ENCODE data around the gene SH2D3C.

SH2D3C gene

GRCh38 chr9:127805620-127806019, 27.2 kb upstream of the SH2D3C start:
- H3K27me3 ChIP-seq (ENCODE audit: insufficient read depth, low read length), result no peaks in the 10 kb centered on the region
- peaks cover 41% of the 10 kb centered on the region for H3K36me3 ChIP-seq (ENCODE audit: insufficient read depth, low read length)
- H3K9ac ChIP-seq (ENCODE audit: low read depth, low read length), result no peak overlapping the region
- H3K4me1 ChIP-seq (ENCODE audit: insufficient read depth, low read length), result peaks cover 8% of the 10 kb centered on the region; the same call in 1 of the 2 replicates
- H3K27ac ChIP-seq (ENCODE audit: low read depth, low read length), result no peak overlapping the region
- 75% methylated on average over 8 of the region's 8 CpGs for WGBS
- H3K9me3 ChIP-seq (ENCODE audit: insufficient read depth, low read depth, low read length), result no peaks in the 10 kb centered on the region
- H3K4me3 ChIP-seq (ENCODE audit: low read length), result no peak overlapping the region

- H3K36me3 ChIP-seq (ENCODE audit: insufficient read depth, low read length), result peaks cover 33% of the 10 kb centered on the region
- peaks cover 5% of the 10 kb centered on the region; the same call in 1 of the 2 replicates for H3K4me1 ChIP-seq (ENCODE audit: insufficient read depth, low read length)
- H3K27ac ChIP-seq (ENCODE audit: low read depth, low read length), result peak overlapping the region; percentile 93
- no peaks in the 10 kb centered on the region for H3K27me3 ChIP-seq (ENCODE audit: insufficient read depth, low read length)
- H3K4me3 ChIP-seq (ENCODE audit: low read length), result peak overlapping the region; percentile 92
- peak overlapping the region; percentile 96 for H3K9ac ChIP-seq (ENCODE audit: low read depth, low read length)
- H3K9me3 ChIP-seq (ENCODE audit: insufficient read depth, low read depth, low read length), result no peaks in the 10 kb centered on the region
- WGBS, result 60% methylated on average over 18 of the region's 18 CpGs
These were observed 25.3 kb upstream of the SH2D3C start for GRCh38 chr9:127803507-127804352.

- peaks cover 24% of the 10 kb centered on the region for H3K36me3 ChIP-seq (ENCODE audit: insufficient read depth, low read length)
- H3K27ac ChIP-seq (ENCODE audit: low read depth, low read length), result peak within 1 kb of the TSS; percentile 93
- H3K4me3 ChIP-seq (ENCODE audit: low read length), result peak within 1 kb of the TSS; percentile 92
- peak within 1 kb of the TSS; percentile 96 for H3K9ac ChIP-seq (ENCODE audit: low read depth, low read length)
- H3K27me3 ChIP-seq (ENCODE audit: insufficient read depth, low read length), result no peaks in the 10 kb centered on the region
- H3K4me1 ChIP-seq (ENCODE audit: insufficient read depth, low read length), result peaks cover 5% of the 10 kb centered on the region; the same call in 1 of the 2 replicates
- no peaks in the 10 kb centered on the region for H3K9me3 ChIP-seq (ENCODE audit: insufficient read depth, low read depth, low read length)
- WGBS, result under 1% methylated on average over 74 of the region's 83 CpGs
These were observed 24.3 kb upstream of the SH2D3C start, which contains the start of gene FPGS for GRCh38 chr9:127802576-127803443. FPGS (plus strand) TSS chr9:127802882; CDS start chr9:127802925, 43 bp downstream.

- Histone ChIP-seq H3K9me3 (ENCODE audit: insufficient read depth, low read depth, low read length) (no peaks in the 10 kb centered on the region), H3K4me1 (ENCODE audit: insufficient read depth, low read length) (peaks cover 5% of the 10 kb centered on the region; the same call in 1 of the 2 replicates), H3K9ac (ENCODE audit: low read depth, low read length) (peak overlapping the region; percentile 72), H3K27me3 (ENCODE audit: insufficient read depth, low read length) (no peaks in the 10 kb centered on the region), H3K36me3 (ENCODE audit: insufficient read depth, low read length) (peaks cover 17% of the 10 kb centered on the region; the same call in 1 of the 2 replicates), H3K4me3 (ENCODE audit: low read length) (peak overlapping the region; percentile 92), H3K27ac (ENCODE audit: low read depth, low read length) (peak overlapping the region; percentile 16; the same call in 1 of the 2 replicates)
- 33% methylated on average over 8 of the region's 10 CpGs for WGBS
These were observed 23.6 kb upstream of the SH2D3C start for GRCh38 chr9:127801955-127802575.

GRCh38 chr9:127796852-127797370, 18.4 kb upstream of the SH2D3C start:
- Histone ChIP-seq H3K9ac (ENCODE audit: low read depth, low read length) (no peak overlapping the region), H3K27ac (ENCODE audit: low read depth, low read length) (no peak overlapping the region), H3K9me3 (ENCODE audit: insufficient read depth, low read depth, low read length) (no peaks in the 10 kb centered on the region), H3K27me3 (ENCODE audit: insufficient read depth, low read length) (no peaks in the 10 kb centered on the region), H3K4me1 (ENCODE audit: insufficient read depth, low read length) (peaks cover 2% of the 10 kb centered on the region; the same call in 1 of the 2 replicates), H3K4me3 (ENCODE audit: low read length) (no peak overlapping the region), H3K36me3 (ENCODE audit: insufficient read depth, low read length) (peaks cover 12% of the 10 kb centered on the region)
- 85% methylated on average over 11 of the region's 11 CpGs for WGBS

- Histone ChIP-seq H3K36me3 (ENCODE audit: insufficient read depth, low read length) (peaks cover 18% of the 10 kb centered on the region), H3K27ac (ENCODE audit: low read depth, low read length) (no peak overlapping the region), H3K27me3 (ENCODE audit: insufficient read depth, low read length) (no peaks in the 10 kb centered on the region), H3K9me3 (ENCODE audit: insufficient read depth, low read depth, low read length) (no peaks in the 10 kb centered on the region), H3K4me3 (ENCODE audit: low read length) (no peak overlapping the region), H3K9ac (ENCODE audit: low read depth, low read length) (no peak overlapping the region), H3K4me1 (ENCODE audit: insufficient read depth, low read length) (no peaks in the 10 kb centered on the region)
- WGBS, result 88% methylated on average over 8 of the region's 8 CpGs
These were observed 17.9 kb upstream of the SH2D3C start for GRCh38 chr9:127796225-127796813.

GRCh38 chr9:127794001-127794791, 15.7 kb upstream of the SH2D3C start:
- WGBS, result 90% methylated on average over 14 of the region's 14 CpGs
- Histone ChIP-seq H3K27me3 (ENCODE audit: insufficient read depth, low read length) (no peaks in the 10 kb centered on the region), H3K9ac (ENCODE audit: low read depth, low read length) (no peak overlapping the region), H3K27ac (ENCODE audit: low read depth, low read length) (no peak overlapping the region), H3K36me3 (ENCODE audit: insufficient read depth, low read length) (peaks cover 39% of the 10 kb centered on the region), H3K4me1 (ENCODE audit: insufficient read depth, low read length) (no peaks in the 10 kb centered on the region), H3K9me3 (ENCODE audit: insufficient read depth, low read depth, low read length) (no peaks in the 10 kb centered on the region), H3K4me3 (ENCODE audit: low read length) (no peak overlapping the region)

GRCh38 chr9:127793093-127793708, 14.7 kb upstream of the SH2D3C start:
- Histone ChIP-seq H3K9me3 (ENCODE audit: insufficient read depth, low read depth, low read length) (no peaks in the 10 kb centered on the region), H3K27ac (ENCODE audit: low read depth, low read length) (no peak overlapping the region; the same call in 1 of the 2 replicates), H3K9ac (ENCODE audit: low read depth, low read length) (no peak overlapping the region), H3K4me1 (ENCODE audit: insufficient read depth, low read length) (no peaks in the 10 kb centered on the region), H3K27me3 (ENCODE audit: insufficient read depth, low read length) (no peaks in the 10 kb centered on the region), H3K4me3 (ENCODE audit: low read length) (no peak overlapping the region), H3K36me3 (ENCODE audit: insufficient read depth, low read length) (peaks cover 49% of the 10 kb centered on the region)
- WGBS, result 88% methylated on average over 8 of the region's 8 CpGs

GRCh38 chr9:127792417-127793031, 14.1 kb upstream of the SH2D3C start:
- Histone ChIP-seq H3K9me3 (ENCODE audit: insufficient read depth, low read depth, low read length) (no peaks in the 10 kb centered on the region), H3K9ac (ENCODE audit: low read depth, low read length) (no peak overlapping the region), H3K4me3 (ENCODE audit: low read length) (no peak overlapping the region), H3K36me3 (ENCODE audit: insufficient read depth, low read length) (peaks cover 56% of the 10 kb centered on the region), H3K27me3 (ENCODE audit: insufficient read depth, low read length) (no peaks in the 10 kb centered on the region), H3K27ac (ENCODE audit: low read depth, low read length) (no peak overlapping the region), H3K4me1 (ENCODE audit: insufficient read depth, low read length) (no peaks in the 10 kb centered on the region)
- 94% methylated on average over 7 of the region's 7 CpGs for WGBS
